SH-SY5Y (cell line): ENCODE measurements around the gene ARMC2.

Experiments
- GATA2 ChIP-seq: IDR thresholded peaks from 2 replicates; pipeline ENCODE4 v1.6.1; 2011; ENCODE audit warnings: mild to moderate bottlenecking, low read depth, low read length
- GATA3 ChIP-seq: IDR thresholded peaks from 2 replicates; pipeline ENCODE4 v1.6.1; 2011; ENCODE audit warnings: low read depth, mild to moderate bottlenecking, low read length, moderate library complexity

DNA sequence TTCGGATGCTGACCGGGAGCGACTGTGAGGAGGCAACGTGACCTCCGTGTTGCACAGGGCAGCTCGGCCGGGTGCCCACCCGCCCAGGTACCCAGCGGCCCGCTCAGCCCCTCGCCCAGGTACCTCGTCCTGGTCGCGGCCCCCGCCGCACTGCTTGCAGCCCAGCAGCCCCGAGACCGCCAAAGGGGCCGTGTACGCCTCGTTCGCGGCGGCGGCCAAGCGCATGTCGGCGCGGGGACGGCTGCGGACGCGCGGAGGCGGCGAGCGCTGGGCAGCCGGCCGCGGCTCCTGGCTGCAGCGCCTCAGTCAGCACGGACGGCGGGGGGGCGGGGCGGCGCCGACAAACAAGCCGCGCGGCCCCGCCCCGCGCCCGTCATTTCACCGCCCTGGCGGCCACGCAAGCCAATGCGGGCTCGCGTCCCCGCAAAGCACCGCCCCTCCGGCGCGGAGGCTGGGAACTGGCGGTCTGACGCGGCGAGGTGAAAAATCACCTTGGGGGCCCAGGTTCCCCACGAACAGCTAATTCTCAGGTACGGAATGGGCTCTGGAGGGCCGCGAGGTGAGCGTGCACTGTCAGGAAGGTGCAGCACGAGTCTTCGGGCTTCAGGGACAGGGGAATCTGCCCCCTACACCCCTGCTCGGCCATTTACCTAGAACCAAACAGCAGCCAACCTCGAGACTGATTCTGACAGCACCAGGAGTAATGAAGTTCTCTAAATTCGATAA lies 161.2 kb downstream of the ARMC2 start:
- TF ChIP-seq GATA2, result no peak
- TF ChIP-seq GATA3, result no peak
